Inflammatory macrophage treated with lipopolysaccharide for 1 hour (primary cell): Measurements from ENCODE around the gene GFPT1.
A peak's percentile ranks its signal among the peaks of the same experiment; 100 is the strongest.

Experiments used
- DNase-seq, 2 donors: peaks; one replicate each; pipeline ENCODE4 v3.0.0-alpha.2; 2020 to 2022

The GFPT1 gene

DNA sequence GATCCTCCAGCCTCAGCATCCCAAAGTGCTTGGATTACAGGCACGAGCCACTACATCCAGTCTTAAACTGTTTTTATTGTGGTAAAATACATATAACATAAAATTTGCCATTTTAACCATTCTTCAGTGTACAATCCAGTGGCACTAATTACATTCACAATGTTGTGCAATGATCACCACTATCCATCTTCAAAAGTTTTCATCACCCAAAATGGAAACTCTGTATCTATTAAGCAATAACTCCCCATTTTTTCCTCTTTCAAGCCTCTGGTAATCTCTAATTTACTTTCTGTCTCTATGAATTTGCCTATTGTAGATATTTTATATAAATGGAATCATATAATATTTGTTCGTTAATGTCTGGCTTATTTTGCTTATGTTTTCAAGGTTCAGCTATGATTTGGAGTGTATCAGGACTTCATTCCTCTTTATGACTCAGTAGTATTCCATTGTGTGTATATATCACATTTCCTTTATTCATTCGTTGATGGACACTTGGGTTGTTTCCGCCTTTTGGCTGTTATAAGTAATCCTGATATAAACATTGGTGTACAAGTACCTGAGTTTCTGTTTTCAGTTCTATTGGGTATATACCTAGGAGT, 71.8 kb downstream of the GFPT1 start:
- DNase-seq, result no peak

DNA sequence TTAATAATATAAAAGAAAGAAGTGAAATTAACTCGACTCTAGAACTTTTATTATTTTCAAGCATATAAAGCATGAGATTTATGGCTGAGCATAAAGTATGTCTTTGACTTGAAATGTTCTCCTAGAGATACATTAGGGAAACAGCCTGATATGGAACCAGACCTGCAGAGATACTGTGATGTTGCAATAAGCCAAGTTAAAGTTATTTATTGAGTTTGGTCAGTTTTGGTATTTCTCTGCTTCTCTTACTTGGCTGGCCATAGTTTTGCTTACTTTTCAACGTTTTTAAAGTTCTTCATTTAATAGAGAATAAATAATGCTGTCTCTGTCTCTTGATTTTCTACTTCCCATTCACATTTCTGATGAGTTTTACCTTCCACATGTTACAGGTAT, 76.0 kb downstream of the GFPT1 start:
- no peak for DNase-seq

GRCh38 chr2:69310111-69311023, 76.7 kb downstream of the GFPT1 start:
- DNase-seq, result no peak

- DNase-seq, result no peak
Measured at GRCh38 chr2:69309351-69310110, 77.5 kb downstream of the GFPT1 start.

GRCh38 chr2:69308338-69308737, 78.7 kb downstream of the GFPT1 start:
- no peak for DNase-seq

DNA sequence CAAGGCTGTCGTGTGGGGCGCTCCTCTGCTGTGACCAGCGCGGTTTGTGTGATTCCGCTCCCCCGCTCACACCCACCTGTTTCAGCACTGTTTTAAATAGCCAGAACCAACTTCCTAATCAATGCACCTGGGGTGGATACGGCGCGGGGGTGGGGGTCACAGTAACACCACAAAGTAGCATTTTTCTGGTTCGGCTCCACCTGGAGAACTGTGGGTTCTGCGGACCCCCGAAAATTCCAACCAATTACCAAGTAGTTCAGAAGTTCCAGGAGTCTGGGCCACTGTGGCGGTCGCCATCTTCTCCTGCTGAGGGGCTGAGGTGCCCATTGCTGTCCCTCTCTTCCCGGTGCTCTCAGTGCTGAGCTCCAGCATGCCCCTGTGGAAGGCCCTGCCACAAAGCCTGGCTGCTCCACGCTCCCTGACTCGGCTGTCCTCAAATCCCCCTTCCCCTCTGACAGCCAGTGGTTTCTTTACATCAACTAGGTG, 79.4 kb downstream of the GFPT1 start:
- no peak for DNase-seq

GRCh38 chr2:69306822-69307578, 80.0 kb downstream of the GFPT1 start:
- peak; percentile 43 to 84 for DNase-seq

DNA sequence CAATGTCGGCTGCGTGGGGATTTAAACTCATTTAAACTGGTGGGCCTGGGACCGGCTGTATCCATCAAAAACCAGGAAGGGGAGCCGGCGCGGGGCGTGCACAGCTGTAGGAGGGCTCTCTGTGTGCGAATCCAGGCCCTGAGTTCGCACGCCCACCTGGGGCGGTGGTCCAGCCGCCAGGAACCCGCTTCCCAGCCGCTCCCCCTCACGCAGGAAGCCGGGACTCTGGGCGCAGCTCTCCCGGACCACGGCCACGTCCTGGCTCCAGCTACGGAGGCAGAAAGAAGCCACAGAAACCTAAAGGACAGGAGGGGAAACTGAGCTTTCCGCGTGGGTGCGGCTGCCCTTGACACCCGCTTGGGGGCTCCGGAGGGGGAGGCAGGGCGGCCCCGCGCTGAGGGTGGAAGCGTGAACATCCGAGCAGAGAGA, 80.6 kb downstream of the GFPT1 start:
- no peak for DNase-seq

- DNase-seq, result peak in 1 of 2 donors; percentile 9
Measured at GRCh38 chr2:69305712-69306392, 81.2 kb downstream of the GFPT1 start.

DNA sequence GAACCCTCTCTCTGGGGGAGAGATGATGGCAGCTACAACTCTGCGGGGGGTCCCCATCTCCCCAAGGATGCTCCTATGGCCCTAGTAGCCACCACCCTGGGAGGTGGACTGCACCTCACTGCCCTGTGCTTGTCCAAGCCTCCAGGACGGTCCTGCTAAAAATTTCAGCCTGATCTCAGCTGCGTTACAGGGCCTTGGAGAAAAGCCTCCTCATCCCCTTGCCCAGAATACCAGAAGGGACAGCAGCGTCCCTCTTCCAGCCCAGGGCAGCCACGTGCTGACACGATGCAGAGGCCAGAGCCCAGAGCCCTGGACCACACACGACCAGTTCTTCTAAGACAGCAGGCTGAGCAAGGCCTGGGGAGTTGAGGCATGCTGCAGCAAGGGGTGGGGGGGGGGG, 81.9 kb downstream of the GFPT1 start:
- DNase-seq, result no peak

- no peak for DNase-seq
Measured at GRCh38 chr2:69304656-69305055, 82.4 kb downstream of the GFPT1 start.

DNA sequence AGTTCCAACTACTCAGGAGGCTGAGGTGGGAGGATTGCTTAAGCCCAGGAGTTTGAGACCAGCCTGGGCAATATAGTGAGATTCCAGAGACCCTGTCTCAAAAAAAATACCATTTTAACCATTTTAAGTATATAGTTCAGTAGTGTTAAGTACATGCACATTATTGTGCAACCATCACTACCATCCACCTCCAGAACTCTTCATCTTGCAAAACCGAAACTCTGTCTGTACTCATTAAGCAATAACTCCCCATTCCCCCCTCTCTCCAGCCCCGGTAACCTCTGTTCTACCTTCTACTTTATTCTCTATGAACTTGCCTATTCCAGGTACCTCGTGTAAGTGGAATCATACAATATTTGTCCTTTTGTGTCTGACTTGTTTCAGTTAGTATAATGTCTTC, 86.4 kb downstream of the GFPT1 start:
- DNase-seq, result peak; percentile 23 to 32

GRCh38 chr2:69299772-69300516, 87.1 kb downstream of the GFPT1 start:
- no peak for DNase-seq

DNA sequence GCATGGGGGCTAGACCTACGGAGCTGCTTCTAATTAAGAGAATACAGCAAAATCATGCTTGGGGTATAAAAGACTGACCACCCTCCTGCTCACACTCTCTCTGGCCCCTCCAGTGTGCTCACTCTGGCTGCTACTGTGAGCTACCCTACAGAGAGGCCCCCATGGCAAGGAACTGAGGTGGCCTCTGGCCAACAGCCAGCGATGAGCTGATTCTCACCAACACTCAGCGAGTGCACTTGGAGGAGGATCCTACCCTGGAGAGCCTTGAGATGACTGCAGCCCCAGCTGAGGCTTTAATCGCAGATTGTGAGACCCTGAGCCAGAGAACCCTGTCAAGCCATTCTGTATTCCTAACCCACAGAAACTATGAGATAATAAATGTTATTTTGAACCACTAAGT, 88.2 kb downstream of the GFPT1 start:
- no peak for DNase-seq

DNA sequence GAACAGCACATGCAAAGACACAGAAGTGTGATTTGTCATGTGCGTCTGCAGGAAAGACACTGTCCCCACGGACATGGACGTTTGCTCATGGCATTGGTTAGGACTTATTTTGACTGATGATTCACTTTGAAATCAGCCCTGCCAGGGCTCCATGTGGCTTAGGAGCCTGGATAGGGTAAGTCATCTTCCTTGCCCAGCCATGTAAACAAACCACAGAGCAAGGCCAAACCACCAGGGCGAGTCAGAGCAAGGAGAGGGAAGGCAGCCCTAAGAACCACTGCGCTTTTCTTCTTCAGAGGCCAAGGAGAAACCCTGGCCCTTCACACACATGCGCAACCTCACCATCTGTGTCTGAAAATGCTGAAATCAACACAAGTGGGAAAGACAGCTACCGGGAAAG, 88.8 kb downstream of the GFPT1 start:
- DNase-seq, result no peak

GRCh38 chr2:69297216-69297615, 89.8 kb downstream of the GFPT1 start:
- DNase-seq, result no peak

- DNase-seq, result no peak
Measured at GRCh38 chr2:69296421-69296820, 90.6 kb downstream of the GFPT1 start.

DNA sequence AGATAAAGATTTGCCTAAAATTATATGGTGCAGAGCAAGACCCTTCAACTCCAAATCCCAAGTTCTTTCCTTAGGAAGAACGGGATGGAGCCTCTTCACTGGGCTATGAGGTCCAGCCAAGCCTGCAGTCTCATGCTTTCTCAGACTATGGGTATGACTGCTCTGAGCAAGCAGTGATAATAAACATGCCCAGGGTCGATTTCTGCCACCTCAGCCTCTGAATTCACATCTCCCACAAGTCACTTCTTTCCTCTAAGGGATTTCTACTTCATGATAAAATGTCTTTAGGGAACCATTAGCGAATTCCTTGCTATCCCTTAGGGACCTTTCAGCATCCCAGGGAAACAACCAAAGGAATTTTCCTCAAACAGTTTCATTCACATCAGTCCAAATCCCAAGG, 94.8 kb downstream of the GFPT1 start:
- no peak for DNase-seq

GRCh38 chr2:69291721-69292120, 95.3 kb downstream of the GFPT1 start:
- DNase-seq, result no peak

DNA sequence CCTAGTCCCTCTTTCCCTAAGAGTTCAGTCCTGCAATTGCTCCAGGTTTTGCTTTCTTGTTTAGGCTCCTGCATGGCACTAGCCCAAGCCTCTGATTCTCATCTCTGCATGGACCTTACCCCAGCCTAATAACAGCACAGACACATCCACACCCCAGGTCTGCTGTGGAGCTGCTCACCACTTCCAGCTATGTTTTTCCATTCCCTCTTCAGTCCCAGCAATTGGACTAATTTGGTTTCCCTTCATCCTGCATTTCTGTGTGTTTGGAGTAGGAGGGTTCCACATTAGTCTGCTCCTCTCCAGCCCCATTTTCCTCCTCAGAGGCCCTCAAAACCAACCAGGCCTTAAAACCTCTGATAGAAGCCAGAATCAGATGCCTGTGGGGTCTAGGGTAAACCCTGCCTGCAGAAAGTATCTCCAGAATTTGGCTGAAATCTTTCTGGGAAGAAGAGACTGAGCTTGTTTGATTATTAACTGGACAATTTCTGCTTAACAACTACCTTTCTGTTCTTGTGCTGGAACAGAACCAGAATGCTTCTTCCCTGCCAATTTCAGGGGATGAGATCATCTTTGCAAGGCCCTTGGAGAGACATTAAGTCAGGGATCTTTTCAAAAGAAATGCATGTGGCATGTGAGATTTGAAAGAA, 95.9 kb downstream of the GFPT1 start:
- DNase-seq, result no peak

GRCh38 chr2:69288429-69288828, 98.6 kb downstream of the GFPT1 start:
- no peak for DNase-seq
